Measurements from ENCODE around the gene ANGPTL2. TPM values are rescaled to one million over a fixed set of nuclear protein-coding genes. Genes with fewer than 3 reads are reported as not detected.
A peak's percentile ranks its signal among the peaks of the same experiment; 100 is the strongest.

ANGPTL2 gene
- total and polyA plus RNA-seq, 4 experiments from 2014 or later, result not detected

GRCh38 chr9:127166651-127167524 is 44.5 kb upstream of the ANGPTL2 start:
- Mint-ChIP-seq H3K4me3 (no peak overlapping the region), H3K27me3 (no peaks in the 10 kb centered on the region), H3K4me1 (peaks cover 7 to 21% (median 16%) of the 10 kb centered on the region in 4 donors), H3K9me3 (no peaks in the 10 kb centered on the region), H3K27ac (peak overlapping the region in 2 of 7 donors; percentile 52 to 91), H3K36me3 (peaks cover 0 to 27% of the 10 kb centered on the region in 2 donors)
- no peaks in the 10 kb centered on the region for H3K9me3 ChIP-seq (ENCODE audit: control insufficient read depth in 1 of 2, low read length in 2 of 2)
- no peaks in the 10 kb centered on the region for H3K36me3 ChIP-seq (ENCODE audit: insufficient read depth, low read length)
- peaks cover 18% of the 10 kb centered on the region for H3K4me1 ChIP-seq (ENCODE audit: insufficient read depth, low read length)
- CTCF ChIA-PET (ENCODE audit: partially characterized antibody), result interaction anchor here (0.9 kb wide), 1 partner anchor 226 kb away, joined by 3 read pairs; no protein-coding TSS in a partner anchor
- POLR2A ChIA-PET (ENCODE audit: partially characterized antibody), result no interaction called here
- H3K27me3 ChIP-seq (ENCODE audit: insufficient read depth, low read length), result no peaks in the 10 kb centered on the region
- intact Hi-C loops (cut with micrococcal nuclease), result loop anchor here (10.0 kb wide), 1 partner anchor 102 kb away; no protein-coding TSS in a partner anchor
- no peak overlapping the region for H3K27ac ChIP-seq (ENCODE audit: low read depth, low read length)
- H3K4me3 ChIP-seq (ENCODE audit: low read length in 2 of 2), result no peak overlapping the region
- no peak for DNase-seq

- no peak overlapping the region for H3K27ac Mint-ChIP-seq
- ChIA-PET POLR2A (ENCODE audit: partially characterized antibody) (no interaction called here), CTCF (ENCODE audit: partially characterized antibody) (interaction anchor here (0.6 to 0.9 kb wide), 2 partner anchors 145 to 226 kb away, joined by 3 read pairs; no protein-coding TSS in a partner anchor)
- H3K27me3 Mint-ChIP-seq, result no peaks in the 10 kb centered on the region
- no peaks in the 10 kb centered on the region for H3K9me3 Mint-ChIP-seq
- H3K4me3 Mint-ChIP-seq, result no peak overlapping the region
- Histone ChIP-seq H3K27me3 (ENCODE audit: insufficient read depth, low read length) (no peaks in the 10 kb centered on the region), H3K9me3 (ENCODE audit: control insufficient read depth in 1 of 2, low read length in 2 of 2) (no peaks in the 10 kb centered on the region), H3K4me3 (ENCODE audit: low read length in 2 of 2) (no peak overlapping the region), H3K4me1 (ENCODE audit: insufficient read depth, low read length) (peaks cover 22% of the 10 kb centered on the region), H3K27ac (ENCODE audit: low read depth, low read length) (no peak overlapping the region), H3K36me3 (ENCODE audit: insufficient read depth, low read length) (no peaks in the 10 kb centered on the region)
- H3K36me3 Mint-ChIP-seq, result peaks cover 0 to 27% of the 10 kb centered on the region in 2 donors
- intact Hi-C loops (cut with micrococcal nuclease), result loop anchor here (10.0 kb wide), 1 partner anchor 101 kb away; no protein-coding TSS in a partner anchor
- peaks cover 11 to 24% (median 18%) of the 10 kb centered on the region in 4 donors for H3K4me1 Mint-ChIP-seq
- DNase-seq, result no peak
These were observed 43.7 kb upstream of the ANGPTL2 start for GRCh38 chr9:127166111-127166510.

GRCh38 chr9:127165116-127165515 is 42.7 kb upstream of the ANGPTL2 start:
- no peak for DNase-seq
- peaks cover 22% of the 10 kb centered on the region for H3K4me1 ChIP-seq (ENCODE audit: insufficient read depth, low read length)
- H3K36me3 Mint-ChIP-seq, result peaks cover 0 to 27% of the 10 kb centered on the region in 2 donors
- peaks cover 11 to 24% (median 18%) of the 10 kb centered on the region in 4 donors for H3K4me1 Mint-ChIP-seq
- no peak overlapping the region for H3K4me3 Mint-ChIP-seq
- no peak overlapping the region for H3K27ac ChIP-seq (ENCODE audit: low read depth, low read length)
- H3K36me3 ChIP-seq (ENCODE audit: insufficient read depth, low read length), result no peaks in the 10 kb centered on the region
- H3K9me3 ChIP-seq (ENCODE audit: control insufficient read depth in 1 of 2, low read length in 2 of 2), result no peaks in the 10 kb centered on the region
- intact Hi-C loops (cut with micrococcal nuclease), result loop anchor here (10.0 kb wide), 1 partner anchor 100 kb away; no protein-coding TSS in a partner anchor
- H3K27me3 Mint-ChIP-seq, result no peaks in the 10 kb centered on the region
- H3K4me3 ChIP-seq (ENCODE audit: low read length in 2 of 2), result no peak overlapping the region
- no peak overlapping the region for H3K27ac Mint-ChIP-seq
- ChIA-PET POLR2A (ENCODE audit: partially characterized antibody) (no interaction called here), CTCF (ENCODE audit: partially characterized antibody) (no interaction called here)
- no peaks in the 10 kb centered on the region for H3K27me3 ChIP-seq (ENCODE audit: insufficient read depth, low read length)
- H3K9me3 Mint-ChIP-seq, result no peaks in the 10 kb centered on the region

- Mint-ChIP-seq H3K9me3 (no peaks in the 10 kb centered on the region), H3K36me3 (peaks cover 0 to 17% of the 10 kb centered on the region in 2 donors), H3K27ac (peak overlapping the region in 1 of 7 donors; percentile 48), H3K4me3 (no peak overlapping the region), H3K27me3 (no peaks in the 10 kb centered on the region), H3K4me1 (peaks cover 11 to 24% (median 18%) of the 10 kb centered on the region in 4 donors)
- peaks cover 22% of the 10 kb centered on the region for H3K4me1 ChIP-seq (ENCODE audit: insufficient read depth, low read length)
- H3K27me3 ChIP-seq (ENCODE audit: insufficient read depth, low read length), result no peaks in the 10 kb centered on the region
- no peak overlapping the region for H3K27ac ChIP-seq (ENCODE audit: low read depth, low read length)
- H3K9me3 ChIP-seq (ENCODE audit: control insufficient read depth in 1 of 2, low read length in 2 of 2), result no peaks in the 10 kb centered on the region
- ChIA-PET CTCF (ENCODE audit: partially characterized antibody) (interaction anchor here (1.2 to 1.5 kb wide), 2 partner anchors 35 to 177 kb away, joined by 4 read pairs; no protein-coding TSS in a partner anchor), POLR2A (ENCODE audit: partially characterized antibody) (interaction anchor here (1.0 kb wide), 1 partner anchor 9 kb away, joined by 3 read pairs; no protein-coding TSS in a partner anchor)
- H3K4me3 ChIP-seq (ENCODE audit: low read length in 2 of 2), result no peak overlapping the region
- DNase-seq, result no peak
- intact Hi-C loops (cut with micrococcal nuclease), result loop anchor here (10.0 kb wide), 1 partner anchor 99 kb away; no protein-coding TSS in a partner anchor
- no peaks in the 10 kb centered on the region for H3K36me3 ChIP-seq (ENCODE audit: insufficient read depth, low read length)
These were observed 41.0 kb upstream of the ANGPTL2 start for GRCh38 chr9:127163409-127163808.

- Mint-ChIP-seq H3K36me3 (peaks cover 0 to 12% of the 10 kb centered on the region in 2 donors), H3K27ac (peak overlapping the region in 5 of 7 donors; percentile 5 to 71 (median 48)), H3K4me1 (peaks cover 11 to 24% (median 18%) of the 10 kb centered on the region in 4 donors), H3K4me3 (no peak overlapping the region), H3K9me3 (no peaks in the 10 kb centered on the region), H3K27me3 (no peaks in the 10 kb centered on the region)
- H3K9me3 ChIP-seq (ENCODE audit: control insufficient read depth in 1 of 2, low read length in 2 of 2), result no peaks in the 10 kb centered on the region
- intact Hi-C loops (cut with micrococcal nuclease), result loop anchor here (10.0 kb wide), 1 partner anchor 98 kb away; no protein-coding TSS in a partner anchor
- CTCF ChIA-PET (ENCODE audit: partially characterized antibody), result interaction anchor here (1.2 to 1.5 kb wide), 2 partner anchors 35 to 177 kb away, joined by 4 read pairs; no protein-coding TSS in a partner anchor
- no peak overlapping the region for H3K4me3 ChIP-seq (ENCODE audit: low read length in 2 of 2)
- POLR2A ChIA-PET (ENCODE audit: partially characterized antibody), result interaction anchor here (1.0 kb wide), 1 partner anchor 8 kb away, joined by 3 read pairs; no protein-coding TSS in a partner anchor
- no peaks in the 10 kb centered on the region for H3K36me3 ChIP-seq (ENCODE audit: insufficient read depth, low read length)
- H3K27me3 ChIP-seq (ENCODE audit: insufficient read depth, low read length), result no peaks in the 10 kb centered on the region
- H3K4me1 ChIP-seq (ENCODE audit: insufficient read depth, low read length), result peaks cover 22% of the 10 kb centered on the region
- no peak overlapping the region for H3K27ac ChIP-seq (ENCODE audit: low read depth, low read length)
- no peak for DNase-seq
These were observed 40.5 kb upstream of the ANGPTL2 start for GRCh38 chr9:127162864-127163365.

GRCh38 chr9:127162046-127162863 is 39.8 kb upstream of the ANGPTL2 start:
- Mint-ChIP-seq H3K27me3 (no peaks in the 10 kb centered on the region), H3K9me3 (no peaks in the 10 kb centered on the region), H3K4me1 (peaks cover 11 to 24% (median 18%) of the 10 kb centered on the region in 4 donors), H3K27ac (peak overlapping the region in 6 of 7 donors; percentile 11 to 71 (median 53)), H3K4me3 (peak overlapping the region in 1 of 8 donors; percentile 31), H3K36me3 (peaks cover 0 to 5% of the 10 kb centered on the region in 2 donors)
- Histone ChIP-seq H3K27ac (ENCODE audit: low read depth, low read length) (no peak overlapping the region), H3K27me3 (ENCODE audit: insufficient read depth, low read length) (no peaks in the 10 kb centered on the region), H3K9me3 (ENCODE audit: control insufficient read depth in 1 of 2, low read length in 2 of 2) (no peaks in the 10 kb centered on the region), H3K4me1 (ENCODE audit: insufficient read depth, low read length) (peaks cover 22% of the 10 kb centered on the region), H3K4me3 (ENCODE audit: low read length in 2 of 2) (no peak overlapping the region), H3K36me3 (ENCODE audit: insufficient read depth, low read length) (no peaks in the 10 kb centered on the region)
- DNase-seq, result peak in 3 of 5 donors; percentile 2 to 10 (median 10)
- intact Hi-C loops (cut with micrococcal nuclease), result loop anchor here (10.0 kb wide), 1 partner anchor 97 kb away; no protein-coding TSS in a partner anchor
- POLR2A ChIA-PET (ENCODE audit: partially characterized antibody), result interaction anchor here (0.6 kb wide), 2 partner anchors 11 to 199 kb away, joined by 3 read pairs; no protein-coding TSS in a partner anchor
- CTCF ChIA-PET (ENCODE audit: partially characterized antibody), result interaction anchor here (0.8 to 1.5 kb wide), 2 partner anchors 176 to 222 kb away, joined by 3 to 4 read pairs; no protein-coding TSS in a partner anchor
